ENCODE measurements around the gene SH3RF2.

The SH3RF2 gene

DNA sequence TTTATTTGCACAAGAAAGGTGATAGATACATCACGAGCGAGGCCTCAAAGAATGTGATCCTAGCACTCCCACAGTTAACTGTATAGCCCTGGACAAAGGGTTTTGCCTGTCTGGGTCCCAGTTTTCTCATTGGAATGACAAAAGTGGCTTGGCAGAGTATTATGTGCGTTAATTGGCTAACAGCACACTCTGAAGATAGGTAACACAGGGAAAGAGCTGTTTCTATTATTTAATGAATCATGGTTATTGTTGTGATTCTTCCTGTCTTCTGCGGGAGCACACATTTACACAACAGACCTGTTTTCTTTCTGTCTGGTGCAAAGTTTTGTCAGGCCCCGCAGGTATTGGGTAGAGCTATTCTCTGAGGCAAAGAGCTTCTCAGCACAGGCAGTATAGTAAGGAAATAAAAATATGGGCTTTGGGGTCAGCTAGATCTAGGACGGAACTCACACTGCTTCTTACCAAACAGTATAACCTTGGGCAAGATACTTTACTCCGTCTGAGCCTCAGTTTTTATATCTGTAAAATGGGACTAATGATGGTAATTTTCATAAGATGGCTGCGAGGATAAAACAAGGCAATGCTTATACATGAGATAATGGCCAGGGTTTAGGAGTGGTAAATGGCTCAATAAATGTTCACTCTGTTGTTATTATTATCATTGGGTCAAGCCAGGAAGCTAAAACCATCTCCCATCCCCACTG is 90.1 kb downstream of the SH3RF2 start:
- Histone ChIP-seq H3K4me1 (ENCODE audit: insufficient read depth, low read length, severe bottlenecking) (no peaks in the 10 kb centered on the region), H3K27ac (ENCODE audit: low read depth, low read length, poor library complexity, severe bottlenecking) (no peak overlapping the region), H3K79me2 (ENCODE audit: insufficient read depth, low read length) (no peaks in the 10 kb centered on the region), H3K4me3 (ENCODE audit: low read depth, low read length, poor library complexity, severe bottlenecking) (no peak overlapping the region), H3K9ac (ENCODE audit: low read length) (no peak overlapping the region), H3K36me3 (ENCODE audit: insufficient read depth, low read length) (no peaks in the 10 kb centered on the region), H4K20me1 (ENCODE audit: insufficient read depth, low read length) (no peaks in the 10 kb centered on the region), H3K9me2 (ENCODE audit: low read depth, low read length) (no peaks in the 10 kb centered on the region), H3K27me3 (ENCODE audit: insufficient read depth, low read length) (no peaks in the 10 kb centered on the region; the same call in 1 of the 2 replicates), H2AFZ (ENCODE audit: low read length) (no peak overlapping the region), H3K9me3 (ENCODE audit: low read length) (no peaks in the 10 kb centered on the region), H3K4me2 (ENCODE audit: low read length) (no peak overlapping the region), H3F3A (ENCODE audit: insufficient read depth, low read length) (no peaks in the 10 kb centered on the region)
- TF ChIP-seq EZH2 (IDR thresholded peaks at IDR 0.05; ENCODE audit: borderline replicate concordance, low read length): no peak
- TF ChIP-seq, protein P1, sequence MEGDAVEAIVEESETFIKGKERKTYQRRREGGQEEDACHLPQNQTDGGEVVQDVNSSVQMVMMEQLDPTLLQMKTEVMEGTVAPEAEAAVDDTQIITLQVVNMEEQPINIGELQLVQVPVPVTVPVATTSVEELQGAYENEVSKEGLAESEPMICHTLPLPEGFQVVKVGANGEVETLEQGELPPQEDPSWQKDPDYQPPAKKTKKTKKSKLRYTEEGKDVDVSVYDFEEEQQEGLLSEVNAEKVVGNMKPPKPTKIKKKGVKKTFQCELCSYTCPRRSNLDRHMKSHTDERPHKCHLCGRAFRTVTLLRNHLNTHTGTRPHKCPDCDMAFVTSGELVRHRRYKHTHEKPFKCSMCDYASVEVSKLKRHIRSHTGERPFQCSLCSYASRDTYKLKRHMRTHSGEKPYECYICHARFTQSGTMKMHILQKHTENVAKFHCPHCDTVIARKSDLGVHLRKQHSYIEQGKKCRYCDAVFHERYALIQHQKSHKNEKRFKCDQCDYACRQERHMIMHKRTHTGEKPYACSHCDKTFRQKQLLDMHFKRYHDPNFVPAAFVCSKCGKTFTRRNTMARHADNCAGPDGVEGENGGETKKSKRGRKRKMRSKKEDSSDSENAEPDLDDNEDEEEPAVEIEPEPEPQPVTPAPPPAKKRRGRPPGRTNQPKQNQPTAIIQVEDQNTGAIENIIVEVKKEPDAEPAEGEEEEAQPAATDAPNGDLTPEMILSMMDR (IDR thresholded peaks at IDR 0.05; ENCODE audit: low read length): no peak

DNA sequence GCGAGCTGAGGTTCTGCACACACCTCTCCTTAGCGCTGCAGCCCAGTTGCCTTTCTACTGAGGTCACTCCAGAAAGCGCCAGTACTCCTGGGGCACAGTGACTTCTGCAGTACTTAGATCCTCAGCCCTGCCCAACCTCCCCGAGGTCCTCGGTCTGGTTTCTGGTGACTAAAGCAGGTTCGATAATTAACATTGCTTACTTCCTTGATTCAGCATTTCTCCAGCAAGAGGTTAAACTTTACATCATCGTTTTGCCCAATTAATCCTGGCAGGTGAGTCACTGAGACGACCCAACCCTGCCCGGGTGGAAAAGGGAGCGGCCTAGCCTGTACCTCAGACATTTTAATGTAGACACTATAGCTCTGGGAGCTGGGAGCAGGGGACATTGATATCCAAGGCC is 91.4 kb downstream of the SH3RF2 start:
- no peaks in the 10 kb centered on the region for H3K79me2 ChIP-seq (ENCODE audit: insufficient read depth, low read length)
- no peak for TF ChIP-seq EZH2 (IDR thresholded peaks at IDR 0.05; ENCODE audit: borderline replicate concordance, low read length)
- TF ChIP-seq, protein P1 (IDR thresholded peaks at IDR 0.05; ENCODE audit: low read length): no peak
- no peaks in the 10 kb centered on the region for H4K20me1 ChIP-seq (ENCODE audit: insufficient read depth, low read length)
- H3K9me3 ChIP-seq (ENCODE audit: low read length): no peaks in the 10 kb centered on the region
- no peak overlapping the region for H3K27ac ChIP-seq (ENCODE audit: low read depth, low read length, poor library complexity, severe bottlenecking)
- no peaks in the 10 kb centered on the region for H3F3A ChIP-seq (ENCODE audit: insufficient read depth, low read length)
- H3K9ac ChIP-seq (ENCODE audit: low read length): no peak overlapping the region
- no peaks in the 10 kb centered on the region for H3K9me2 ChIP-seq (ENCODE audit: low read depth, low read length)
- H2AFZ ChIP-seq (ENCODE audit: low read length): no peak overlapping the region
- no peaks in the 10 kb centered on the region for H3K4me1 ChIP-seq (ENCODE audit: insufficient read depth, low read length, severe bottlenecking)
- no peak overlapping the region for H3K4me3 ChIP-seq (ENCODE audit: low read depth, low read length, poor library complexity, severe bottlenecking)
- H3K4me2 ChIP-seq (ENCODE audit: low read length): no peak overlapping the region
- no peaks in the 10 kb centered on the region for H3K36me3 ChIP-seq (ENCODE audit: insufficient read depth, low read length)
- no peaks in the 10 kb centered on the region; the same call in 1 of the 2 replicates for H3K27me3 ChIP-seq (ENCODE audit: insufficient read depth, low read length)

- no peaks in the 10 kb centered on the region for H3F3A ChIP-seq (ENCODE audit: insufficient read depth, low read length)
- no peak overlapping the region for H3K9ac ChIP-seq (ENCODE audit: low read length)
- H3K4me2 ChIP-seq (ENCODE audit: low read length): no peak overlapping the region
- H2AFZ ChIP-seq (ENCODE audit: low read length): no peak overlapping the region
- no peaks in the 10 kb centered on the region for H3K9me3 ChIP-seq (ENCODE audit: low read length)
- H3K4me1 ChIP-seq (ENCODE audit: insufficient read depth, low read length, severe bottlenecking): no peaks in the 10 kb centered on the region
- H4K20me1 ChIP-seq (ENCODE audit: insufficient read depth, low read length): no peaks in the 10 kb centered on the region
- H3K79me2 ChIP-seq (ENCODE audit: insufficient read depth, low read length): no peaks in the 10 kb centered on the region
- no peak overlapping the region for H3K27ac ChIP-seq (ENCODE audit: low read depth, low read length, poor library complexity, severe bottlenecking)
- no peak overlapping the region for H3K4me3 ChIP-seq (ENCODE audit: low read depth, low read length, poor library complexity, severe bottlenecking)
- H3K27me3 ChIP-seq (ENCODE audit: insufficient read depth, low read length): no peaks in the 10 kb centered on the region; the same call in 1 of the 2 replicates
- TF ChIP-seq, protein P1 (IDR thresholded peaks at IDR 0.05; ENCODE audit: low read length): no peak
- no peak for TF ChIP-seq EZH2 (IDR thresholded peaks at IDR 0.05; ENCODE audit: borderline replicate concordance, low read length)
- H3K9me2 ChIP-seq (ENCODE audit: low read depth, low read length): no peaks in the 10 kb centered on the region
- no peaks in the 10 kb centered on the region for H3K36me3 ChIP-seq (ENCODE audit: insufficient read depth, low read length)
Observed at GRCh38 chr5:146032911-146033310, 96.5 kb downstream of the SH3RF2 start.

All from OCI-LY1 (cell line).